HCT116 (cell line): ENCODE results near the gene HNMT. TPM values are rescaled to one million over a fixed set of nuclear protein-coding genes. Genes with fewer than 3 reads are reported as not detected.

ENCODE experiments used
- ATAC-seq: fragments of 200-7000 bp; cut with Tn5 transposase; 2 replicates; pipeline ENCODE4 v1.9.1; 2020; ENCODE audit warnings: mild to moderate bottlenecking, moderate library complexity
- BruUV-seq: library from RNA; stranded (reverse); fragments of 400-500 nt; replicated peaks from 2 replicates; lab custom pipeline; 2021; lab: Mats Ljungman, UMichigan
- CTCF ChIA-PET: fragments of 300-600 bp; sonication (Branson Sonifier 250); formaldehyde crosslinking; loops from one replicate; lab custom pipeline; 2021; ENCODE audit warnings: antibody characterized with exemption; lab: Charles Lee
- POLR2A ChIA-PET: fragments of 300-600, 350-600 bp; sonication (Branson Sonifier 250); formaldehyde crosslinking; loops from one replicate; lab custom pipeline; 2021; ENCODE audit warnings: antibody characterized with exemption; lab: Charles Lee
- RAD21 ChIA-PET, 2 experiments: fragments of 300-600 bp; sonication (Branson Sonifier 250); formaldehyde crosslinking; loops; one replicate each; lab custom pipeline; 2023; ENCODE audit warnings: low total read pairs in 2 of 2; ENCODE audit not compliant: uncharacterized antibody in 2 of 2, unreplicated experiment in 2 of 2, low non-redundant PET in 1 of 2; lab: Charles Lee
- DNase-seq: peaks from one replicate; pipeline ENCODE4 v3.0.0-alpha.2; 2010; ENCODE audit warnings: low read depth, low spot score
- H2AFZ ChIP-seq: fragments of 200-600 bp; shearing (Covaris generic), sonication (generic); 2 replicates; pipeline ENCODE4 v1.6.1; 2017; ENCODE audit warnings: low read depth, mixed run types, mixed read lengths, antibody characterized with exemption, low read length; ENCODE audit not compliant: poor library complexity, severe bottlenecking
- H3K27ac ChIP-seq: 2 replicates; pipeline ENCODE4 v1.5.1; 2012; ENCODE audit warnings: low read depth, low read length
- H3K27me3 ChIP-seq: fragments of 200-600 bp; sonication (generic); 2 replicates; pipeline ENCODE4 v1.6.1; 2016; ENCODE audit warnings: mixed run types, low read length, mixed read lengths; ENCODE audit not compliant: insufficient read depth
- H3K36me3 ChIP-seq, 2 experiments: fragments of 200-500 bp in 1 of 2; fragments of 200-600 bp in 1 of 2; sonication (Bioruptor generic) in 1 of 2; sonication (generic) in 1 of 2; 2 replicates each; pipeline versions ENCODE4 v1.5.1 to v1.6.1; 2014 to 2016; ENCODE audit warnings: low read length in 2 of 2, inconsistent platforms in 1 of 2, mixed read lengths in 1 of 2, mixed run types in 1 of 2; ENCODE audit not compliant: insufficient read depth in 2 of 2, control insufficient read depth in 1 of 2
- H3K4me1 ChIP-seq, 2 experiments: fragments of 200-600 bp in 1 of 2; sonication (generic) in 1 of 2; 2 replicates each; pipeline versions ENCODE4 v1.5.1 to v1.6.1; 2012 to 2017; ENCODE audit warnings: low read length in 2 of 2, inconsistent platforms in 1 of 2, mild to moderate bottlenecking in 1 of 2, mixed read lengths in 1 of 2, mixed run types in 1 of 2, moderate library complexity in 1 of 2; ENCODE audit not compliant: insufficient read depth in 2 of 2, control insufficient read depth in 1 of 2
- H3K4me2 ChIP-seq: fragments of 200-600 bp; sonication (generic); 2 replicates; pipeline ENCODE4 v1.6.1; 2017; ENCODE audit warnings: mixed run types, low read length, mixed read lengths
- H3K4me3 ChIP-seq, 2 experiments: fragments of 200-600 bp in 1 of 2; sonication (generic) in 1 of 2; replicated peaks in 1 of 2; 2 replicates each; pipeline ENCODE4 v1.5.1; 2011 to 2016; ENCODE audit warnings: low read length in 2 of 2, control low read depth in 1 of 2, low read depth in 1 of 2, mild to moderate bottlenecking in 1 of 2, mixed read lengths in 1 of 2, mixed run types in 1 of 2
- H3K79me2 ChIP-seq: fragments of 200-600 bp; sonication (generic); 2 replicates; pipeline ENCODE4 v1.6.1; 2017; ENCODE audit warnings: mild to moderate bottlenecking, mixed run types, low read length, moderate library complexity, mixed read lengths; ENCODE audit not compliant: insufficient read depth
- H3K9ac ChIP-seq: fragments of 200-600 bp; sonication (generic); 2 replicates; pipeline ENCODE4 v1.6.1; 2016; ENCODE audit warnings: low read length, mixed read lengths
- H3K9me2 ChIP-seq: fragments of 200-600 bp; sonication (generic), shearing (Covaris generic); 2 replicates; pipeline ENCODE4 v1.6.1; 2017; ENCODE audit warnings: mixed run types, mild to moderate bottlenecking, moderate library complexity; ENCODE audit not compliant: insufficient read depth
- H3K9me3 ChIP-seq, 2 experiments: fragments of 200-500 bp in 1 of 2; fragments of 200-600 bp in 1 of 2; sonication (Bioruptor generic) in 1 of 2; sonication (generic) in 1 of 2; 2 replicates each; pipeline ENCODE4 v1.6.1; 2014 to 2017; ENCODE audit warnings: low read length in 2 of 2, mixed read lengths in 2 of 2, inconsistent platforms in 1 of 2, low read depth in 1 of 2, mild to moderate bottlenecking in 1 of 2, mixed run types in 1 of 2, moderate library complexity in 1 of 2; ENCODE audit not compliant: control insufficient read depth in 1 of 2, insufficient read depth in 1 of 2
- H4K20me1 ChIP-seq: fragments of 200-600 bp; sonication (generic), shearing (Covaris generic); 2 replicates; pipeline ENCODE4 v1.6.1; 2017; ENCODE audit warnings: mixed run types, mild to moderate bottlenecking, moderate library complexity; ENCODE audit not compliant: insufficient read depth
- ELF1 ChIP-seq: IDR thresholded peaks from 2 replicates; pipeline ENCODE4 v1.6.1; 2012; ENCODE audit warnings: low read depth, borderline replicate concordance
- JUND ChIP-seq: IDR thresholded peaks from 2 replicates; pipeline ENCODE4 v1.6.1; 2012
- POLR2AphosphoS5 ChIP-seq: IDR thresholded peaks from 2 replicates; pipeline ENCODE4 v1.6.1; 2011; ENCODE audit warnings: mild to moderate bottlenecking, low read depth, low read length, moderate library complexity
- SP1 ChIP-seq: IDR thresholded peaks from 2 replicates; pipeline ENCODE4 v1.6.1; 2012; ENCODE audit warnings: low read depth
- SRF ChIP-seq: IDR thresholded peaks from 2 replicates; pipeline ENCODE4 v1.6.1; 2012; ENCODE audit warnings: low read depth
- TCF7L2 ChIP-seq: IDR thresholded peaks from 2 replicates; pipeline ENCODE4 v1.7.0; 2011; ENCODE audit warnings: borderline replicate concordance, inconsistent platforms; ENCODE audit not compliant: insufficient read depth, insufficient read length; ENCODE audit errors: extremely low read depth
- YY1 ChIP-seq: IDR thresholded peaks from 2 replicates; pipeline ENCODE4 v1.6.1; 2011; ENCODE audit warnings: low read length, low read depth, moderate library complexity, mild to moderate bottlenecking; ENCODE audit not compliant: insufficient replicate concordance; ENCODE audit errors: extremely low read depth
- ZNF274 ChIP-seq: fragments of 200-500 bp; sonication (Bioruptor generic); IDR thresholded peaks from 2 replicates; pipeline ENCODE4 v1.6.1; 2014; ENCODE audit warnings: mild to moderate bottlenecking, low read depth, low read length, inconsistent platforms
- intact Hi-C: fragments of 100-400 bp; cut with micrococcal nuclease; formaldehyde crosslinking; loops from 2 replicates; pipeline ENCODE4 v1.10.0; 2022
- total RNA-seq: library from RNA; stranded (reverse); gene quantifications from one replicate; pipeline ENCODE4 v1.2.1, GENCODE V29; 2021; ENCODE audit not compliant: unreplicated experiment
- TF ChIP-seq, protein P1 (sequence below): IDR thresholded peaks from 2 replicates; pipeline ENCODE4 v1.6.1; 2011; ENCODE audit warnings: mild to moderate bottlenecking, low read length, moderate library complexity; ENCODE audit not compliant: insufficient replicate concordance; ENCODE audit errors: extremely low read depth

The HNMT gene
- total RNA-seq, 1 experiment from 2014 or later: not detected

DNA sequence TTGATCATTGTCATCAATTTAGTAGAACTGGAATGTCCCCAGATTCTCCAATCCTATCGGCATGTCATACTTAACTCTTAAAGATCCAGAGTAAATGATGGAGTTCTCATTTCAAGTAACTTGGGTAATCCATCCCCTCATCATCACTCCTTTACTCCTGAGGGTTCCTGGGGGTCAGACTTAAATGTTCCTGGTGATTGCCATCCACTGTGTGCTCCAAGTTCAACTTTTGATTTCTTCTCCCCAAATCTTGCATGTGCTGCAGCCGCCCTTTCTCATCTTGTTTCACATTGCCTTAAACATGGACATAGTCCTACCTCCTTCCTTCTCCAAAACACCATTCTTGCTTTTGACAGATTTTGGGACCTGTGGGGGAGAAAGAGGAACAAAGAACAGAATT is 43.2 kb downstream of the HNMT start:
- no TSS peak for BruUV-seq
- CTCF ChIA-PET: no interaction called here
- H3K9me3 ChIP-seq: no peaks in the 10 kb centered on the region
- no peak overlapping the region for H3K9ac ChIP-seq
- no peaks in the 10 kb centered on the region for H3K9me2 ChIP-seq
- no peaks in the 10 kb centered on the region for H3K4me1 ChIP-seq
- no peak for ATAC-seq
- no peaks in the 10 kb centered on the region for H3K27me3 ChIP-seq
- no peak overlapping the region for H3K27ac ChIP-seq
- no peak for DNase-seq
- no peak overlapping the region for H3K4me2 ChIP-seq
- RAD21 ChIA-PET: no interaction called here
- H3K4me3 ChIP-seq: no peak overlapping the region
- no peaks in the 10 kb centered on the region for H3K79me2 ChIP-seq
- intact Hi-C loops: no loop called here
- H4K20me1 ChIP-seq: no peaks in the 10 kb centered on the region
- no peak overlapping the region for H2AFZ ChIP-seq
- TF ChIP-seq YY1: no peak
- TF ChIP-seq ZNF274: no peak
- TF ChIP-seq, protein P1, sequence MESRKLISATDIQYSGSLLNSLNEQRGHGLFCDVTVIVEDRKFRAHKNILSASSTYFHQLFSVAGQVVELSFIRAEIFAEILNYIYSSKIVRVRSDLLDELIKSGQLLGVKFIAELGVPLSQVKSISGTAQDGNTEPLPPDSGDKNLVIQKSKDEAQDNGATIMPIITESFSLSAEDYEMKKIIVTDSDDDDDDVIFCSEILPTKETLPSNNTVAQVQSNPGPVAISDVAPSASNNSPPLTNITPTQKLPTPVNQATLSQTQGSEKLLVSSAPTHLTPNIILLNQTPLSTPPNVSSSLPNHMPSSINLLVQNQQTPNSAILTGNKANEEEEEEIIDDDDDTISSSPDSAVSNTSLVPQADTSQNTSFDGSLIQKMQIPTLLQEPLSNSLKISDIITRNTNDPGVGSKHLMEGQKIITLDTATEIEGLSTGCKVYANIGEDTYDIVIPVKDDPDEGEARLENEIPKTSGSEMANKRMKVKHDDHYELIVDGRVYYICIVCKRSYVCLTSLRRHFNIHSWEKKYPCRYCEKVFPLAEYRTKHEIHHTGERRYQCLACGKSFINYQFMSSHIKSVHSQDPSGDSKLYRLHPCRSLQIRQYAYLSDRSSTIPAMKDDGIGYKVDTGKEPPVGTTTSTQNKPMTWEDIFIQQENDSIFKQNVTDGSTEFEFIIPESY: no peak
- no peak for TF ChIP-seq POLR2AphosphoS5
- TF ChIP-seq SP1: no peak
- no peak for TF ChIP-seq TCF7L2
- no peak for TF ChIP-seq ELF1
- no peaks in the 10 kb centered on the region for H3K36me3 ChIP-seq
- POLR2A ChIA-PET: no interaction called here

DNA sequence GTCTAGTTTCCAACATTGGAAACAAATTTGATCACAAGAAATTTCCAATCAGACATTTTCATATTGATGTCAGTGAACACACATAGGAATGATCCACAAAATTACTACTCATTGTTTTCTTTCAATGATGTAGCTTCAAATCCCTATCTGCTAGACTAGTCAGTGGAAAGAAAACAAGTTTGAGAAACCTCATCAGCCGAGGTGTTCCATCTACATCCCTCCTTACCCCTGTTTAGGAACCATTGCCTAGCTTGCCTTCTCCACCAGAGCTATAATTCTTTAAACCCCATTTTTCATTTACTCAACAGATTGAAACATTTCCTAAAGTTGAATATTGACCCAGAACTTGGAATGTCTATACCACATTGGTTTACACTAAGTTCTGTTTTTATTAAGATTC is 45.3 kb downstream of the HNMT start:
- POLR2A ChIA-PET: no interaction called here
- no peaks in the 10 kb centered on the region for H3K36me3 ChIP-seq
- ATAC-seq (no peak), DNase-seq (no peak)
- H3K9me3 ChIP-seq: no peaks in the 10 kb centered on the region
- no peak overlapping the region for H3K27ac ChIP-seq
- RAD21 ChIA-PET: no interaction called here
- H3K4me2 ChIP-seq: no peak overlapping the region
- H3K27me3 ChIP-seq: no peaks in the 10 kb centered on the region
- no peaks in the 10 kb centered on the region for H3K9me2 ChIP-seq
- no TSS peak for BruUV-seq
- no peak for TF ChIP-seq SRF
- no peak for TF ChIP-seq JUND
- TF ChIP-seq ELF1: no peak
- no peak overlapping the region for H3K4me3 ChIP-seq
- no peaks in the 10 kb centered on the region for H3K4me1 ChIP-seq
- H2AFZ ChIP-seq: no peak overlapping the region
- CTCF ChIA-PET: no interaction called here
- H4K20me1 ChIP-seq: no peaks in the 10 kb centered on the region
- H3K9ac ChIP-seq: no peak overlapping the region
- intact Hi-C loops: no loop called here
- H3K79me2 ChIP-seq: no peaks in the 10 kb centered on the region
